GM23338 (cell line): Measurements from ENCODE around the gene RGMB. TPM values are rescaled to one million over a fixed set of nuclear protein-coding genes. Genes with fewer than 3 reads are reported as not detected.

Experiments used
- ATAC-seq: fragments of 200-7000 bp; cut with Tn5 transposase; 3 replicates; pipeline ENCODE4 v1.9.1; 2020
- DNase-seq: peaks from one replicate; pipeline ENCODE4 v3.0.0-alpha.2; 2015; ENCODE audit warnings: low spot score
- H2AFZ ChIP-seq: fragments of 200-600 bp; sonication (generic); 2 replicates; pipeline ENCODE4 v1.8.0; 2016; ENCODE audit warnings: antibody characterized with exemption, mild to moderate bottlenecking, moderate library complexity
- H3F3A ChIP-seq: fragments of 200-600 bp; sonication (generic); replicated peaks from 2 replicates; pipeline ENCODE4 v1.8.0; 2017; ENCODE audit warnings: antibody characterized with exemption, mixed run types, low read depth
- H3K27ac ChIP-seq: fragments of 200-600 bp; sonication (generic); 2 replicates; pipeline ENCODE4 v1.6.1; 2016; ENCODE audit warnings: low read depth
- H3K27me3 ChIP-seq: fragments of 200-600 bp; sonication (generic); 2 replicates; pipeline ENCODE4 v1.8.0; 2016; ENCODE audit warnings: mild to moderate bottlenecking, mixed run types, moderate library complexity; ENCODE audit not compliant: insufficient read depth
- H3K36me3 ChIP-seq: fragments of 200-600 bp; sonication (generic); 2 replicates; pipeline ENCODE4 v1.8.0; 2016; ENCODE audit warnings: mild to moderate bottlenecking; ENCODE audit not compliant: insufficient read depth
- H3K4me1 ChIP-seq: fragments of 200-600 bp; sonication (generic); 2 replicates; pipeline ENCODE4 v1.8.0; 2016; ENCODE audit warnings: mild to moderate bottlenecking, moderate library complexity; ENCODE audit not compliant: insufficient read depth
- H3K4me2 ChIP-seq: fragments of 200-600 bp; sonication (generic); 2 replicates; pipeline ENCODE4 v1.7.1; 2017; ENCODE audit warnings: mixed run types
- H3K4me3 ChIP-seq: fragments of 200-600 bp; sonication (generic); 2 replicates; pipeline ENCODE4 v1.6.1; 2016; ENCODE audit warnings: mixed run types
- H3K79me2 ChIP-seq: fragments of 200-600 bp; sonication (generic); replicated peaks from 2 replicates; pipeline ENCODE4 v1.8.0; 2017; ENCODE audit warnings: mild to moderate bottlenecking; ENCODE audit not compliant: insufficient read depth
- H3K9me2 ChIP-seq: fragments of 200-600 bp; sonication (generic); 2 replicates; pipeline ENCODE4 v1.8.0; 2017; ENCODE audit not compliant: insufficient read depth
- H4K20me1 ChIP-seq: fragments of 200-600 bp; sonication (generic); replicated peaks from 2 replicates; pipeline ENCODE4 v1.8.0; 2017; ENCODE audit warnings: mild to moderate bottlenecking; ENCODE audit not compliant: insufficient read depth
- H3K27ac Mint-ChIP-seq: 2 replicates; pipeline ENCODE4 v1.8.0; 2020; ENCODE audit warnings: inconsistent platforms, mild to moderate bottlenecking, moderate library complexity, mixed read lengths
- H3K27me3 Mint-ChIP-seq: 3 replicates; pipeline ENCODE4 v1.8.0; 2022; ENCODE audit warnings: low read depth, mild to moderate bottlenecking, moderate library complexity, mixed read lengths, inconsistent platforms; ENCODE audit not compliant: insufficient read depth, poor library complexity
- H3K36me3 Mint-ChIP-seq: 3 replicates; pipeline ENCODE4 v1.8.0; 2021; ENCODE audit warnings: low read depth, mild to moderate bottlenecking, inconsistent platforms, moderate library complexity, mixed read lengths
- H3K4me1 Mint-ChIP-seq: 3 replicates; pipeline ENCODE4 v1.8.0; 2020; ENCODE audit warnings: mild to moderate bottlenecking, inconsistent platforms, mixed read lengths
- H3K4me3 Mint-ChIP-seq: 3 replicates; pipeline ENCODE4 v1.8.0; 2021; ENCODE audit warnings: moderate library complexity, mild to moderate bottlenecking, inconsistent platforms, mixed read lengths
- H3K9me3 Mint-ChIP-seq: 3 replicates; pipeline ENCODE4 v1.8.0; 2020; ENCODE audit warnings: moderate library complexity, mild to moderate bottlenecking, inconsistent platforms, mixed read lengths
- CREB1 ChIP-seq: fragments of 250-450 bp; sonication (Bioruptor Pico); IDR thresholded peaks from 2 replicates; pipeline ENCODE4 v1.5.0; 2020; ENCODE audit warnings: low read depth, mild to moderate bottlenecking, moderate library complexity
- ETS1 ChIP-seq: IDR thresholded peaks from 2 replicates; pipeline ENCODE4 v1.6.1; 2016; ENCODE audit warnings: antibody characterized with exemption
- NANOG ChIP-seq: IDR thresholded peaks from 2 replicates; pipeline ENCODE4 v1.6.1; 2016; ENCODE audit warnings: antibody characterized with exemption, borderline replicate concordance
- ZNF114 ChIP-seq: fragments of 250-450 bp; sonication (Bioruptor Pico); IDR thresholded peaks from 2 replicates; pipeline ENCODE4 v1.5.0; 2020; ENCODE audit warnings: mild to moderate bottlenecking, moderate library complexity
- ZNF331 ChIP-seq: fragments of 250-450 bp; sonication (Bioruptor Pico); IDR thresholded peaks from 2 replicates; pipeline ENCODE4 v1.5.0; 2020; ENCODE audit warnings: low read depth, mild to moderate bottlenecking, moderate library complexity
- polyA plus RNA-seq: library from polyadenylated mRNA; unstranded; fragments of >200 nt; fragmentation: Nextera tagmentation; extraction: Ambion mirVana; gene quantifications from 2 replicates; pipeline ENCODE4 v1.2.1, GENCODE V29; 2016
- total RNA-seq: library from RNA; depleted of rRNA; stranded (reverse); fragments of >200 nt; shearing (Covaris generic); gene quantifications from 2 replicates; pipeline ENCODE4 v1.2.3, GENCODE V29; 2014
- TF ChIP-seq, protein P1 (sequence below): fragments of 250-450 bp; sonication (Bioruptor Pico); IDR thresholded peaks from 2 replicates; pipeline ENCODE4 v1.5.0; 2020; ENCODE audit warnings: mild to moderate bottlenecking, moderate library complexity
- TF ChIP-seq, protein P2 (sequence below), 2 experiments: fragments of 200-600 bp in 1 of 2; sonication (generic) in 1 of 2; conservative IDR thresholded peaks; 2 replicates each; pipeline versions ENCODE4 v1.5.1 to v1.6.1; 2016 to 2017; ENCODE audit warnings: antibody characterized with exemption in 2 of 2, low read depth in 2 of 2, mild to moderate bottlenecking in 2 of 2, moderate library complexity in 1 of 2

Gene RGMB
- total and polyA plus RNA-seq, 2 experiments from 2014 or later: 21.7 to 34.3 TPM

GRCh38 chr5:98844865-98845264 lies 71.4 kb downstream of the RGMB start:
- DNase-seq (no peak), ATAC-seq (no peak)
- Histone ChIP-seq H3K4me2 (no peak overlapping the region), H3K9me2 (peaks cover 5% of the 10 kb centered on the region; the same call in 1 of the 2 replicates), H3K4me3 (no peak overlapping the region), H3K4me1 (no peaks in the 10 kb centered on the region), H3K27me3 (no peaks in the 10 kb centered on the region), H3K27ac (no peak overlapping the region), H3K79me2 (no peaks in the 10 kb centered on the region), H3K36me3 (peaks cover 27% of the 10 kb centered on the region), H2AFZ (no peak overlapping the region), H3F3A (no peaks in the 10 kb centered on the region; the same call in 1 of the 2 replicates), H4K20me1 (no peaks in the 10 kb centered on the region)
- Mint-ChIP-seq H3K9me3 (peaks cover 47% of the 10 kb centered on the region), H3K27ac (no peak overlapping the region), H3K27me3 (peaks cover 2% of the 10 kb centered on the region), H3K4me3 (no peak overlapping the region), H3K36me3 (peaks cover 37% of the 10 kb centered on the region), H3K4me1 (no peaks in the 10 kb centered on the region)
- TF ChIP-seq, protein P1, sequence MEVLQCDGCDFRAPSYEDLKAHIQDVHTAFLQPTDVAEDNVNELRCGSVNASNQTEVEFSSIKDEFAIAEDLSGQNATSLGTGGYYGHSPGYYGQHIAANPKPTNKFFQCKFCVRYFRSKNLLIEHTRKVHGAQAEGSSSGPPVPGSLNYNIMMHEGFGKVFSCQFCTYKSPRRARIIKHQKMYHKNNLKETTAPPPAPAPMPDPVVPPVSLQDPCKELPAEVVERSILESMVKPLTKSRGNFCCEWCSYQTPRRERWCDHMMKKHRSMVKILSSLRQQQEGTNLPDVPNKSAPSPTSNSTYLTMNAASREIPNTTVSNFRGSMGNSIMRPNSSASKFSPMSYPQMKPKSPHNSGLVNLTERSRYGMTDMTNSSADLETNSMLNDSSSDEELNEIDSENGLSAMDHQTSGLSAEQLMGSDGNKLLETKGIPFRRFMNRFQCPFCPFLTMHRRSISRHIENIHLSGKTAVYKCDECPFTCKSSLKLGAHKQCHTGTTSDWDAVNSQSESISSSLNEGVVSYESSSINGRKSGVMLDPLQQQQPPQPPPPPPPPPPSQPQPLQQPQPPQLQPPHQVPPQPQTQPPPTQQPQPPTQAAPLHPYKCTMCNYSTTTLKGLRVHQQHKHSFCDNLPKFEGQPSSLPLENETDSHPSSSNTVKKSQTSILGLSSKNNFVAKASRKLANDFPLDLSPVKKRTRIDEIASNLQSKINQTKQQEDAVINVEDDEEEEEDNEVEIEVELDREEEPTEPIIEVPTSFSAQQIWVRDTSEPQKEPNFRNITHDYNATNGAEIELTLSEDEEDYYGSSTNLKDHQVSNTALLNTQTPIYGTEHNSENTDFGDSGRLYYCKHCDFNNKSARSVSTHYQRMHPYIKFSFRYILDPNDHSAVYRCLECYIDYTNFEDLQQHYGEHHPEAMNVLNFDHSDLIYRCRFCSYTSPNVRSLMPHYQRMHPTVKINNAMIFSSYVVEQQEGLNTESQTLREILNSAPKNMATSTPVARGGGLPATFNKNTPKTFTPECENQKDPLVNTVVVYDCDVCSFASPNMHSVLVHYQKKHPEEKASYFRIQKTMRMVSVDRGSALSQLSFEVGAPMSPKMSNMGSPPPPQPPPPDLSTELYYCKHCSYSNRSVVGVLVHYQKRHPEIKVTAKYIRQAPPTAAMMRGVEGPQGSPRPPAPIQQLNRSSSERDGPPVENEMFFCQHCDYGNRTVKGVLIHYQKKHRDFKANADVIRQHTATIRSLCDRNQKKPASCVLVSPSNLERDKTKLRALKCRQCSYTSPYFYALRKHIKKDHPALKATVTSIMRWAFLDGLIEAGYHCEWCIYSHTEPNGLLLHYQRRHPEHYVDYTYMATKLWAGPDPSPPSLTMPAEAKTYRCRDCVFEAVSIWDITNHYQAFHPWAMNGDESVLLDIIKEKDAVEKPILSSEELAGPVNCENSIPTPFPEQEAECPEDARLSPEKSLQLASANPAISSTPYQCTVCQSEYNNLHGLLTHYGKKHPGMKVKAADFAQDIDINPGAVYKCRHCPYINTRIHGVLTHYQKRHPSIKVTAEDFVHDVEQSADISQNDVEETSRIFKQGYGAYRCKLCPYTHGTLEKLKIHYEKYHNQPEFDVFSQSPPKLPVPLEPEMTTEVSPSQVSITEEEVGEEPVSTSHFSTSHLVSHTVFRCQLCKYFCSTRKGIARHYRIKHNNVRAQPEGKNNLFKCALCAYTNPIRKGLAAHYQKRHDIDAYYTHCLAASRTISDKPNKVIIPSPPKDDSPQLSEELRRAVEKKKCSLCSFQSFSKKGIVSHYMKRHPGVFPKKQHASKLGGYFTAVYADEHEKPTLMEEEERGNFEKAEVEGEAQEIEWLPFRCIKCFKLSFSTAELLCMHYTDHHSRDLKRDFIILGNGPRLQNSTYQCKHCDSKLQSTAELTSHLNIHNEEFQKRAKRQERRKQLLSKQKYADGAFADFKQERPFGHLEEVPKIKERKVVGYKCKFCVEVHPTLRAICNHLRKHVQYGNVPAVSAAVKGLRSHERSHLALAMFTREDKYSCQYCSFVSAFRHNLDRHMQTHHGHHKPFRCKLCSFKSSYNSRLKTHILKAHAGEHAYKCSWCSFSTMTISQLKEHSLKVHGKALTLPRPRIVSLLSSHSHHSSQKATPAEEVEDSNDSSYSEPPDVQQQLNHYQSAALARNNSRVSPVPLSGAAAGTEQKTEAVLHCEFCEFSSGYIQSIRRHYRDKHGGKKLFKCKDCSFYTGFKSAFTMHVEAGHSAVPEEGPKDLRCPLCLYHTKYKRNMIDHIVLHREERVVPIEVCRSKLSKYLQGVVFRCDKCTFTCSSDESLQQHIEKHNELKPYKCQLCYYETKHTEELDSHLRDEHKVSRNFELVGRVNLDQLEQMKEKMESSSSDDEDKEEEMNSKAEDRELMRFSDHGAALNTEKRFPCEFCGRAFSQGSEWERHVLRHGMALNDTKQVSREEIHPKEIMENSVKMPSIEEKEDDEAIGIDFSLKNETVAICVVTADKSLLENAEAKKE (CRISPR knock-in tag): no peak
- no peak for TF ChIP-seq ETS1

DNA sequence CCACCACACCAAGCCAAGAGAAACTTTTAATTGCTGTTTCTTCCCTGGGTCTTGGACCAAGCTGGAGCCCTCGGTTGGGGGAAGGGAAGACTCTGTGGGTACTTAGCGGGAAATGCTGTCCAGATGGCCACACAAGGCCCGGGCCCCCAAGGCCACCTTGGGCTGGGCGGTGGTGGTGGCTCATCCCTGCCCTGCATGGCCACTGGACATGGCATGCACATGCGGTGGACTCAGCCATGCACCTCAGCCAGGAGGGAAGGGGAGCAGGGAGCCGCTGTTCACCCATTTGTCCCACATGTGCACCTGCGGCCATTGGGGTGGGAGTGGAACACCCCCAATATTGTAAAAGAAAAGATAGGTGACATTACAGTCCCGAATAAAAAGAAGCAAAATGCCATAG lies 72.4 kb downstream of the RGMB start:
- Mint-ChIP-seq H3K27ac (no peak overlapping the region), H3K27me3 (peaks cover 3% of the 10 kb centered on the region), H3K4me1 (no peaks in the 10 kb centered on the region)
- TF ChIP-seq, protein P2, sequence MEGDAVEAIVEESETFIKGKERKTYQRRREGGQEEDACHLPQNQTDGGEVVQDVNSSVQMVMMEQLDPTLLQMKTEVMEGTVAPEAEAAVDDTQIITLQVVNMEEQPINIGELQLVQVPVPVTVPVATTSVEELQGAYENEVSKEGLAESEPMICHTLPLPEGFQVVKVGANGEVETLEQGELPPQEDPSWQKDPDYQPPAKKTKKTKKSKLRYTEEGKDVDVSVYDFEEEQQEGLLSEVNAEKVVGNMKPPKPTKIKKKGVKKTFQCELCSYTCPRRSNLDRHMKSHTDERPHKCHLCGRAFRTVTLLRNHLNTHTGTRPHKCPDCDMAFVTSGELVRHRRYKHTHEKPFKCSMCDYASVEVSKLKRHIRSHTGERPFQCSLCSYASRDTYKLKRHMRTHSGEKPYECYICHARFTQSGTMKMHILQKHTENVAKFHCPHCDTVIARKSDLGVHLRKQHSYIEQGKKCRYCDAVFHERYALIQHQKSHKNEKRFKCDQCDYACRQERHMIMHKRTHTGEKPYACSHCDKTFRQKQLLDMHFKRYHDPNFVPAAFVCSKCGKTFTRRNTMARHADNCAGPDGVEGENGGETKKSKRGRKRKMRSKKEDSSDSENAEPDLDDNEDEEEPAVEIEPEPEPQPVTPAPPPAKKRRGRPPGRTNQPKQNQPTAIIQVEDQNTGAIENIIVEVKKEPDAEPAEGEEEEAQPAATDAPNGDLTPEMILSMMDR (conservative IDR thresholded peaks at IDR 0.05; ENCODE audit: low read depth in 2 of 2): no peak
- TF ChIP-seq ZNF331 (CRISPR knock-in tag) (no peak), NANOG (no peak), ETS1 (no peak), ZNF114 (CRISPR knock-in tag) (no peak), CREB1 (no peak)

More for the DNA sequence above, 72.4 kb downstream of the RGMB start:
- peaks cover 27% of the 10 kb centered on the region for H3K36me3 ChIP-seq
- H3K79me2 ChIP-seq: no peaks in the 10 kb centered on the region
- no peak overlapping the region for H2AFZ ChIP-seq
- no peak overlapping the region for H3K4me3 ChIP-seq
- ATAC-seq (no peak), DNase-seq (no peak)
- H3K27ac ChIP-seq: no peak overlapping the region
- H3K4me1 ChIP-seq: no peaks in the 10 kb centered on the region
- H4K20me1 ChIP-seq: no peaks in the 10 kb centered on the region
- no peak overlapping the region for H3K4me3 Mint-ChIP-seq
- H3K4me2 ChIP-seq: no peak overlapping the region
- no peaks in the 10 kb centered on the region for H3K9me2 ChIP-seq
- no peaks in the 10 kb centered on the region; the same call in 1 of the 2 replicates for H3F3A ChIP-seq
- H3K9me3 Mint-ChIP-seq: peaks cover 47% of the 10 kb centered on the region
- H3K27me3 ChIP-seq: no peaks in the 10 kb centered on the region
- peaks cover 36% of the 10 kb centered on the region for H3K36me3 Mint-ChIP-seq
